BLaER1 (cell line): Measurements from ENCODE around the gene GIPC1.

ENCODE experiments used
- H3K27ac ChIP-seq: shearing (Covaris generic); formaldehyde crosslinking; 2 replicates; pipeline ENCODE4 v1.8.1; 2022
- H3K27me3 ChIP-seq: shearing (Covaris generic); formaldehyde crosslinking; 2 replicates; pipeline ENCODE4 v1.8.1; 2022
- H3K36me3 ChIP-seq: shearing (Covaris generic); formaldehyde crosslinking; 2 replicates; pipeline ENCODE4 v1.8.1; 2022
- H3K4me1 ChIP-seq: shearing (Covaris generic); formaldehyde crosslinking; 2 replicates; pipeline ENCODE4 v1.8.1; 2022
- H3K4me2 ChIP-seq: shearing (Covaris generic); formaldehyde crosslinking; 2 replicates; pipeline ENCODE4 v1.8.1; 2022
- H3K4me3 ChIP-seq: shearing (Covaris generic); formaldehyde crosslinking; 2 replicates; pipeline ENCODE4 v1.8.1; 2022
- H3K9ac ChIP-seq: shearing (Covaris generic); formaldehyde crosslinking; 2 replicates; pipeline ENCODE4 v1.8.1; 2022
- H3K9me3 ChIP-seq: shearing (Covaris generic); formaldehyde crosslinking; 2 replicates; pipeline ENCODE4 v1.8.1; 2022
- H4K20me1 ChIP-seq: shearing (Covaris generic); formaldehyde crosslinking; 2 replicates; pipeline ENCODE4 v1.8.1; 2022
- Cebpa-rat ChIP-seq: shearing (Covaris generic); IDR thresholded peaks from 2 replicates; pipeline ENCODE4 v1.8.1; 2022

Gene GIPC1

DNA sequence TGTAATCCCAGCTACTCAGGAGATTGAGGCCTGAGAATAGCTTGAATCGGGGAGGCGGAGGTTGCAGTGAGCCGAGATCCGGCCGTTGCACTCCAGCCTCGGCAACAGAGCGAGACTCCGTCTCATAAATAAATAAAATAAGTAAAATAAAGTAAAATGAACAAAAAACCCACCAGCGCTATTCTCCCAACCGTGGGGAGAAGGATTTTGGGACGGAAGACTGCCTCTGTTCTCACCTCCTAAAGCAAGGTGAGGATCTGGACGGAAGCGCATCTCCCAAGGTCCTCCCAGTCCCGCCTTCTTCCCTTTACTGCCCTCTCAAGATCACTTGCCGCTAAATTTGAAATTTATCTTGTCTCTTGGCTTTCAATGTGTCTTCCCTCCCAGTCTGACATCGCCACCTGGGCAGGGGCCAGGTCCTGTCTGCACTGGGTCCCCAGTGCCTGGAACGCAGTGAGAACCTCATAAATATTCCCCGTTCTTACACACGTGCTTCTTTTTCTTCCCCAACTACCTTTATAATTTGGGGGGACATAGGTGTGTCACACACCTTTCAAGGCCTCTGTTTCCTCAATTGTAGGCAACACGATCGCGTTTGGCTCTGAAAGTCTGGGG is 23.4 kb upstream of the GIPC1 start:
- Histone ChIP-seq H3K9ac (peak overlapping the region; percentile 60; the same call in 1 of the 2 replicates), H4K20me1 (peaks cover 38% of the 10 kb centered on the region), H3K36me3 (peaks cover 26% of the 10 kb centered on the region), H3K27ac (peak overlapping the region; percentile 74), H3K9me3 (no peaks in the 10 kb centered on the region), H3K4me2 (peak overlapping the region; percentile 83), H3K27me3 (no peaks in the 10 kb centered on the region), H3K4me3 (peak overlapping the region; percentile 62), H3K4me1 (peaks cover 70% of the 10 kb centered on the region)
- TF ChIP-seq Cebpa-rat: no peak

DNA sequence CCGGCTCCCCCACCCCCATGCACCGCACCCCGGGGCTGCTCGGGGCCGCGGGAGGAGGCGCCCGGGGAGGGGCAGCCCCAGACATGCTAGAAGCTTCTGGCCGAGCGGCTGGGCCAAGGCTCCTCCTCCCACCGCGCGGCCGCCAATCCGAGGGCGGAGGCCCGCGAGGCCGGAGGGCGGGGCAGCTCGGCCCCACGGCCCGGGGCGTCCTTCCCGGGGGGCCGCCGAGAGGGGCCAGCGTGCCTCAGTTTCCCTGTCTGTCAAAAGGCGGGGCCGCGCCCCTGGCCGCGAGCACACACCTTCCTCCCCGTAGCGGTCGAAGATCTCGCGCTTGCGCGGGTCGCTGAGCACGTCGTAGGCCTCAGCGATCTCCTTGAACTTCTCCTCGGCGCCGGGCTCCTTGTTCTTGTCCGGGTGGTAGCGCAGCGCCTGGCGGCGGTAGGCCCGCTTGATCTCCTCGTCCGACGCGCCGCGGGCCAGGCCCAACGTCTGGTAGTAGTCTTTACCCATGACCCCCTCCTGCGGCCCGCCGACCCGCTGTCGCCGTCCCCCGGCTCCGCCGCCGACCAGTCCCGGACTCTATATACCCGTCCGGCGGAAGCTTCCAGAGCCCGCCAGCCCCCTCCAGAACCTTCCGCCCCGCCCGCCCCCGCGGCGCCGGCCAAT is 22.0 kb upstream of the GIPC1 start, which contains the start of gene DNAJB1:
Gene DNAJB1, minus strand, starts transcription at position 558 of the 666 bp plus-strand sequence. Its CDS starts 48 bp downstream, at position 510.
- H4K20me1 ChIP-seq: peaks cover 52% of the 10 kb centered on the region
- H3K27ac ChIP-seq: peak within 1 kb of the TSS; percentile 96
- peaks cover 68% of the 10 kb centered on the region for H3K4me1 ChIP-seq
- H3K4me3 ChIP-seq: peak within 1 kb of the TSS; percentile 98
- peak within 1 kb of the TSS; percentile 98 for H3K4me2 ChIP-seq
- H3K9ac ChIP-seq: peak within 1 kb of the TSS; percentile 98
- TF ChIP-seq Cebpa-rat: no peak
- H3K9me3 ChIP-seq: no peaks in the 10 kb centered on the region
- H3K27me3 ChIP-seq: no peaks in the 10 kb centered on the region
- H3K36me3 ChIP-seq: peaks cover 39% of the 10 kb centered on the region

DNA sequence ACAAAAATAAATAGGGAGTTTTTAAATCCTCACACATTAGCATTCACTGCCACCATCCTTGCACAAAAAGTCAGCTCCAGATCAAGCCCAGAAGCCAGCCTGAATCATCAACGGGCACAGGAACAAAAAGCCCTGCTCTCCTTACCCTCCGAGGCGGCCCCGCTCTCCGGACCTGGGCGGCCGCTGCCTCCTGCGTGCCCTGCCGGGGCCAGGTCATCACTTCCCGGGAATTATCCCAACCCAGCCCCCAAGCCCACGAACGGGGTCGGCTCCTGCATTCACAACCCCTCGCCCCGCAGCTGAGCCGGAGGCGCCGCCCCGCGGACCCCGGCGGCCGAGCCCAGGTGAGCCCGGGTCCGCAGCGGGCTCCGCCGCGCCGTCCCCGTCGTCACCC is 21.5 kb upstream of the GIPC1 start:
- H3K27ac ChIP-seq: peak overlapping the region; percentile 96
- no peak for TF ChIP-seq Cebpa-rat

DNA sequence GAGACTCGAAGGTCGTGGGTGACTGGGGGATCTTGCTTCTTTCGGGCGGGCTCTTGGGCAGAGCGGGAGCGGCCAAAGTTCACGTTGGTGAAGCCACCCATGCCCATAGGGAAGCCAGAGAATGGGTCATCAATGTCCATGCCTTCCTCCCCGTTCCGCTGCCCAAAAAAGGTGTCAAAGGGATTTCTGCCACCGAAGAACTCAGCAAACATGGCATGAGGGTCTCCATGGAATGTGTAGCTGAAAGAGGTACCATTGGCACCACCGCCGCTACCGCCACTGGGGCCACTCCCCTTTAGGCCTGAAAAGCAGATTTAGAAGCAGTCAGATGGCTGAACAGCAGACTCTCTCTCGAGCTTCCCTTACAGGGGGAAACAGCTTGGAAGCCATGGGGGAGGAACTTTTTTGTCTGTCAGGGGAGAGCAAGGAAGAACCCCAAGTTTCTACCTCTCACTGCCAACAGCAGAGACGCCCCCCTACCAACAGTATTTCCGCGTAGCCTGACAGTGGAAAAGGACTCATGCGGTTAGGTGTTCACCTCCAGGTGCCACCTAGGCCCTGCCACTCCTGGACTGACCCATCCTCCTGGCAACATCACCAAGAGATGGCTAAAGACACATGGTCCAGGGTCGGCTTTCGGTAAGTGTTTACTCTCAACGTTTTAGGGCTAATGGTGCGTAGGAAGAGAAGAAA is 21.0 kb upstream of the GIPC1 start:
- Histone ChIP-seq H3K9ac (peak overlapping the region; percentile 98), H3K4me1 (peaks cover 57% of the 10 kb centered on the region), H3K4me3 (peak overlapping the region; percentile 98), H3K27me3 (no peaks in the 10 kb centered on the region), H3K4me2 (peak overlapping the region; percentile 98), H3K36me3 (peaks cover 45% of the 10 kb centered on the region), H3K9me3 (no peaks in the 10 kb centered on the region), H3K27ac (peak overlapping the region; percentile 96), H4K20me1 (peaks cover 53% of the 10 kb centered on the region)
- no peak for TF ChIP-seq Cebpa-rat

More for the DNA sequence above, 21.5 kb upstream of the GIPC1 start:
- Histone ChIP-seq H3K4me1 (peaks cover 62% of the 10 kb centered on the region), H4K20me1 (peaks cover 53% of the 10 kb centered on the region), H3K36me3 (peaks cover 45% of the 10 kb centered on the region), H3K4me2 (peak overlapping the region; percentile 98), H3K4me3 (peak overlapping the region; percentile 98), H3K27me3 (no peaks in the 10 kb centered on the region), H3K9me3 (no peaks in the 10 kb centered on the region), H3K9ac (peak overlapping the region; percentile 98)

DNA sequence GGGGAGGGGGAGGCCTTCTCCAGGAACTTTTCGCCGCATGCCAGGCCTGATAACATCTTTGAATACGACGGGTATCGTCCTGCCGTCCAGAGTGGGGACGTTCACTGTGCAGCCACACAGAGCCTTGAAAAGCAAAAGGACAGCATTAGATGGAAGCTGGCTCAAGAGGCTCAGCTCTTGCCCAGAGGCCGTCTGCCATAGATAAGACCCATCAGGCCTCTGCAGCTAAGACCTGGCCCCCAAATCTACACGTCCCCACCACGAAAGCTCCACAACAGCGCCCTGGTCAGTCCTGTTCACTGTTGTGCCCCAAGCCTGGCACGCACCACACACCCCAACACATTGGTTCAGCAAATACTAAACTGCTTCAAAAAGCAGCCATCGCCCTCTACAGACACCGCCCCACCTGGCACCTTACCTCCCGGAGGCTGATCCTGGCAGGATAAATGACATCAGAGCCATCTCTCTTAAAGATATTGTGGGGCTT is 20.2 kb upstream of the GIPC1 start:
- Histone ChIP-seq H3K9ac (peak overlapping the region; percentile 98), H3K4me3 (peak overlapping the region; percentile 98), H3K27me3 (no peaks in the 10 kb centered on the region), H3K4me1 (peaks cover 55% of the 10 kb centered on the region), H3K4me2 (peak overlapping the region; percentile 98), H3K36me3 (peaks cover 45% of the 10 kb centered on the region), H3K9me3 (no peaks in the 10 kb centered on the region), H4K20me1 (peaks cover 53% of the 10 kb centered on the region), H3K27ac (0 out of 2 replicates have a peak overlapping the region, but pooled peaks have one; percentile 22)
- no peak for TF ChIP-seq Cebpa-rat

DNA sequence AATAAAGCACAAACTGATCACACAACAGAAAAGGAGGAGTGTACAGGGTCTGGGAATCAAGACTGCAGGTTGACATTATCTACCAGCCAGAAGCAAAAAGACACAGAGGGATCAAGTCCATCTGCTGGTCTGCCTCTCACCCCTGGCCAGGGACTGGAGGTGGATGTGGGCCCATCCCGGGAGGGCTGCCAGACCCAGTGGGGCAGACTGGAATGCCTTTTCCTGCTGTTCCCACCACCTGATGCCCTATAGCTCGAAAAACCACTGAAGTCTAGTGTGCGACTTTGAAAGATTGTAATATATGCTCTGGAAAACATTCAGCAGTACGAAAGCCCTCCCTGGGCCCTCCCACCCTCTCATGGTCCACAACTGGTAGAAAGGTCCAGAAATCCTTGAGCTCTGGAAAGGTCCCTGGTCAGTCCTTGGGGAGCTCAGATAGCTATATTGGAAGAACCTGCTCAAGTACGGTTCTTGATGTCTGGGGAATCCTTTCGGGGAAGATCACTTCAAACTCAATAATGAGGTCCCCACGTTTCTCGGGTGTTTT is 19.6 kb upstream of the GIPC1 start:
- Histone ChIP-seq H3K4me3 (peak overlapping the region; percentile 98; the same call in 1 of the 2 replicates), H3K9ac (peak overlapping the region; percentile 98), H4K20me1 (peaks cover 53% of the 10 kb centered on the region), H3K27me3 (no peaks in the 10 kb centered on the region), H3K36me3 (peaks cover 45% of the 10 kb centered on the region), H3K27ac (no peak overlapping the region), H3K9me3 (no peaks in the 10 kb centered on the region), H3K4me1 (peaks cover 60% of the 10 kb centered on the region), H3K4me2 (peak overlapping the region; percentile 98)
- no peak for TF ChIP-seq Cebpa-rat

DNA sequence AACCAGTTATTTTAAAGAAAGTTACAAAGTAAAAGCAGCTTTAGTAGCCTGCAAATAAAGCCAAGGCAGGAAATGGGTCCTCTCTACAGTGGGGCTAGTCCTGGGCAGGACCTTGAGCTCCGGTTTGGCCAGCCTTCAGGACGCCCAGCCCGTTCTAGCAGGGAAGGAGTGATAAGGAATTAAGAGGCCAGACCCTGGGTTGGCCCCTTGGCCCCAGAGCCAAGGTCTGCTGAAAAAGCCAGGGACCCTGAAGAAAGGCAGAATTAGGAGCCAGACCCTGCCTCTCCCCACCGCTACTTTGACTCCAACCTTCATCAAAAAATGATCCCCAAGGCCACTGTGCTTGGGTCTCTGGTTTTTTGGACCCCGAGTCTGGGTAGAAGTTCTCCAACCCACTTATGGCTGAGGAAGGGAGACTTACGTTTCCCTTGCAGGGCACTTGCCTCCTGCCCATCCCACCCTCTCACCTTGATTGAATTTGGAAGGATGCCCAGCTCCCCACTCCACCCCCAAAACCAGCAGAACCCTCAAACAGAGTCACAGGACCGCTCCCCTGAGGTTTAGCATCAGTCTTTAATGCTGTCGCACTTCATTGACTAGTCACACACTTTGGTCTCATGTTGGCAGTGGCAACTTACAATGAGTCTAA is 18.4 kb upstream of the GIPC1 start:
- TF ChIP-seq Cebpa-rat: no peak
- Histone ChIP-seq H3K4me3 (no peak overlapping the region), H4K20me1 (peaks cover 53% of the 10 kb centered on the region), H3K27me3 (no peaks in the 10 kb centered on the region), H3K27ac (peak overlapping the region; percentile 20; the same call in 1 of the 2 replicates), H3K4me2 (peak overlapping the region; percentile 98), H3K9me3 (no peaks in the 10 kb centered on the region), H3K36me3 (peaks cover 45% of the 10 kb centered on the region), H3K4me1 (peaks cover 50% of the 10 kb centered on the region), H3K9ac (peak overlapping the region; percentile 98; the same call in 1 of the 2 replicates)

DNA sequence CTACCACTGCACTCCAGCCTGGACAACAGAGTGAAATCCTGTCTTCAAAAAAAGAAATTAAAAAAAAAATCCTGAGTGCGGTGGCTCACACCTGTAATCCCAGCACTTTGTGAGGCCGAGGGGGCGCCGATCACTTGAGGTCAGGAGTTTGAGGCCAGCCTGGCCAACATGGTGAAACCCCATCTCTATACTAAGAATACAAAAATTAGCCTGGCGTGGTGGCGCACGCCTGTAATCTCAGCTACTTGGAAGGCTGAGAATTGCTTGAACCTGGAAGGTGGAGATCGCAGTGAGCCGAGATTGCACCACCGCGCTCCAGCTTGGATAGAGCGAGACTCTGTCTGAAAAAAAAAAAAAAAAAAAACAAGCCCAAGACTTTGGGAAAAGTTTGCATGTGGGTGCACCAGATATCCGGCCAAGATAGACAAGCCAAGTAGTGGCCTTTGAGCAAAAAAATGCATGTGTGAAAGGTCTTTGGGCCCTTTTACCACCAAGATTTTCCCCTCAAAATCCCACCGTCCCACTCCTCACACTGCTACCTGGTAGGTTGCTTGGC is 16.6 kb upstream of the GIPC1 start:
- H3K36me3 ChIP-seq: peaks cover 45% of the 10 kb centered on the region
- no peaks in the 10 kb centered on the region for H3K27me3 ChIP-seq
- H4K20me1 ChIP-seq: peaks cover 46% of the 10 kb centered on the region
- no peaks in the 10 kb centered on the region for H3K9me3 ChIP-seq
- H3K27ac ChIP-seq: no peak overlapping the region
- no peak overlapping the region for H3K4me2 ChIP-seq
- H3K4me1 ChIP-seq: peaks cover 44% of the 10 kb centered on the region
- no peak overlapping the region for H3K9ac ChIP-seq
- H3K4me3 ChIP-seq: no peak overlapping the region
- TF ChIP-seq Cebpa-rat: no peak

DNA sequence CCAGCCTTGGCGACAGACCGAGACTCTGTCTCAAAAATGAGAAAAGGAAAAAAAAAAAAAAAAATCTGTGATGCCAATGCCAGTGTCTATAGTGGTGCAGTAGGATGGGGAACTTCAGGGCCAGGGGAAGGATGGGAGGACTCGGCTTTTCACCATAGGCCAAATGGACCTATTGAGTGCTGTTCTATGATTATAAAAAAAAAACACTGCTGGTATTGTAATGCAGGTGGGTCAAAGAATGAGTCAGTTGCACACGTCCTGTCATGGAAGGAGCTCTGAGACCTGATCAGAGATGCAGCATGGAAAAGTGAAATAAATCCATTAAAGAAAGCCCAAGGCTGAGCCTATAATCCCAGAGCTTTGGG is 15.3 kb upstream of the GIPC1 start:
- no peak overlapping the region for H3K27ac ChIP-seq
- H3K4me3 ChIP-seq: no peak overlapping the region
- peaks cover 48% of the 10 kb centered on the region for H3K4me1 ChIP-seq

More for the DNA sequence above, 15.3 kb upstream of the GIPC1 start:
- Histone ChIP-seq H4K20me1 (peaks cover 34% of the 10 kb centered on the region), H3K4me2 (no peak overlapping the region), H3K36me3 (peaks cover 39% of the 10 kb centered on the region), H3K9ac (no peak overlapping the region), H3K9me3 (no peaks in the 10 kb centered on the region), H3K27me3 (no peaks in the 10 kb centered on the region)
- no peak for TF ChIP-seq Cebpa-rat
